IMR-90 (cell line): ENCODE results near the gene CCL27. TPM values are rescaled to one million over a fixed set of nuclear protein-coding genes. Genes with fewer than 3 reads are reported as not detected.

Source experiments
- ATAC-seq: fragments of 200-7000 bp; cut with Tn5 transposase; 2 replicates; pipeline ENCODE4 v1.9.1; 2020; ENCODE audit warnings: low read depth, mild to moderate bottlenecking, moderate library complexity
- BruUV-seq: library from RNA; stranded (reverse); fragments of 400-500 nt; replicated peaks from 2 replicates; lab custom pipeline; 2021; lab: Mats Ljungman, UMichigan
- CTCF ChIA-PET: fragments of 300-600 bp; formaldehyde crosslinking; extraction: SDS; loops from one replicate; lab custom pipeline; 2021; ENCODE audit warnings: antibody characterized with exemption; lab: Yijun Ruan, JAX
- POLR2A ChIA-PET: fragments of 300-600 bp; sonication (Branson Sonifier 250); formaldehyde crosslinking; loops from one replicate; lab custom pipeline; 2022; ENCODE audit warnings: antibody characterized with exemption; ENCODE audit not compliant: unreplicated experiment; lab: Charles Lee
- DNase-seq: peaks from one replicate; pipeline ENCODE4 v3.0.0; 2013
- H2AFZ ChIP-seq: replicated peaks from 2 replicates; pipeline ENCODE3; 2013; ENCODE audit warnings: low read length, mild to moderate bottlenecking; ENCODE audit not compliant: poor library complexity
- H2AK5ac ChIP-seq: 2 replicates; pipeline ENCODE4 v1.6.1; 2013; ENCODE audit warnings: low read depth, low read length, inconsistent platforms
- H2AK9ac ChIP-seq: replicated peaks from 2 replicates; pipeline ENCODE3; 2013; ENCODE audit warnings: mild to moderate bottlenecking, low read depth, low read length, moderate library complexity; ENCODE audit not compliant: poor library complexity
- H2BK120ac ChIP-seq: 2 replicates; pipeline ENCODE4 v1.6.1; 2013; ENCODE audit warnings: low read depth, low read length, inconsistent platforms
- H2BK15ac ChIP-seq: 3 replicates; pipeline ENCODE4 v1.6.1; 2013; ENCODE audit warnings: low read depth, low read length, inconsistent platforms
- H2BK20ac ChIP-seq: 2 replicates; pipeline ENCODE4 v1.6.1; 2013; ENCODE audit warnings: low read depth, mild to moderate bottlenecking, inconsistent platforms, low read length, moderate library complexity
- H2BK5ac ChIP-seq: 2 replicates; pipeline ENCODE4 v1.6.1; 2013; ENCODE audit warnings: mild to moderate bottlenecking, low read depth, low read length, inconsistent platforms; ENCODE audit not compliant: poor library complexity, severe bottlenecking
- H3K14ac ChIP-seq: replicated peaks from 2 replicates; pipeline ENCODE4 v1.6.1; 2013; ENCODE audit warnings: low read depth, low read length, inconsistent platforms
- H3K18ac ChIP-seq: 2 replicates; pipeline ENCODE4 v1.6.1; 2013; ENCODE audit warnings: low read depth, low read length, control low read depth
- H3K23ac ChIP-seq: 2 replicates; pipeline ENCODE4 v1.6.1; 2013; ENCODE audit warnings: low read depth, low read length, inconsistent platforms
- H3K27ac ChIP-seq: 2 replicates; pipeline ENCODE4 v1.5.1; 2013; ENCODE audit warnings: mild to moderate bottlenecking, control low read depth, low read length; ENCODE audit not compliant: insufficient read depth
- H3K27me3 ChIP-seq: 2 replicates; pipeline ENCODE4 v1.6.1; 2013; ENCODE audit warnings: low read length; ENCODE audit not compliant: control insufficient read depth, insufficient read depth
- H3K36me3 ChIP-seq: 2 replicates; pipeline ENCODE4 v1.6.1; 2013; ENCODE audit warnings: low read length, mixed read lengths; ENCODE audit not compliant: control insufficient read depth, insufficient read depth
- H3K4ac ChIP-seq: 2 replicates; pipeline ENCODE4 v1.6.1; 2013; ENCODE audit warnings: low read depth, low read length, inconsistent platforms
- H3K4me1 ChIP-seq: 2 replicates; pipeline ENCODE4 v1.6.1; 2013; ENCODE audit warnings: low read length, mixed read lengths; ENCODE audit not compliant: control insufficient read depth, insufficient read depth
- H3K4me2 ChIP-seq: 2 replicates; pipeline ENCODE4 v1.6.1; 2013; ENCODE audit warnings: low read depth, mild to moderate bottlenecking, control low read depth, low read length, moderate library complexity
- H3K4me3 ChIP-seq: 2 replicates; pipeline ENCODE4 v1.5.1; 2013; ENCODE audit warnings: low read depth, mild to moderate bottlenecking, control low read depth, low read length, moderate library complexity; ENCODE audit not compliant: insufficient read depth
- H3K56ac ChIP-seq: 2 replicates; pipeline ENCODE4 v1.6.1; 2013; ENCODE audit warnings: low read length, inconsistent platforms; ENCODE audit not compliant: insufficient read depth; ENCODE audit errors: extremely low read depth
- H3K79me1 ChIP-seq, 2 experiments: 2 replicates each; pipeline ENCODE4 v1.6.1; 2013; ENCODE audit warnings: low read length in 2 of 2, inconsistent platforms in 1 of 2, low read depth in 1 of 2
- H3K9ac ChIP-seq: 2 replicates; pipeline ENCODE4 v1.6.1; 2013; ENCODE audit warnings: low read depth, low read length, control low read depth
- H3K9me1 ChIP-seq: 2 replicates; pipeline ENCODE4 v1.6.1; 2013; ENCODE audit warnings: low read length, inconsistent platforms; ENCODE audit not compliant: insufficient read depth
- H3K9me3 ChIP-seq: 2 replicates; pipeline ENCODE4 v1.6.1; 2013; ENCODE audit warnings: low read length; ENCODE audit not compliant: control insufficient read depth, insufficient read depth
- H4K20me1 ChIP-seq: 2 replicates; pipeline ENCODE4 v1.6.1; 2013; ENCODE audit warnings: low read length, inconsistent platforms; ENCODE audit not compliant: insufficient read depth
- H4K5ac ChIP-seq: 2 replicates; pipeline ENCODE4 v1.6.1; 2013; ENCODE audit warnings: mild to moderate bottlenecking, low read depth, low read length, control low read depth
- H4K8ac ChIP-seq, 2 experiments: 2 replicates each; pipeline ENCODE4 v1.6.1; 2013; ENCODE audit warnings: low read depth in 2 of 2, low read length in 2 of 2, control low read depth in 1 of 2, inconsistent platforms in 1 of 2
- H4K91ac ChIP-seq: 2 replicates; pipeline ENCODE4 v1.6.1; 2013; ENCODE audit warnings: low read depth, low read length, inconsistent platforms; ENCODE audit not compliant: insufficient read depth
- ELK1 ChIP-seq: fragments of 150-350 bp; IDR thresholded peaks from 2 replicates; pipeline ENCODE4 v1.6.1; 2016; ENCODE audit warnings: low read depth, mild to moderate bottlenecking, low read length, moderate library complexity, borderline replicate concordance
- POLR2A ChIP-seq: IDR thresholded peaks from 2 replicates; pipeline ENCODE4 v1.6.1; 2012; ENCODE audit warnings: mild to moderate bottlenecking, low read depth, low read length
- RCOR1 ChIP-seq: IDR thresholded peaks from 2 replicates; pipeline ENCODE4 v1.6.1; 2012; ENCODE audit warnings: mild to moderate bottlenecking, low read length, improper control_type of control experiment; ENCODE audit not compliant: insufficient replicate concordance
- WGBS, 2 experiments: methylation state at CpG; one replicate each; pipeline versions ENCODE4 v1.1.5 to v1.1.7; 2013; ENCODE audit warnings: missing lambda C conversion rate in 2 of 2; ENCODE audit not compliant: insufficient read length in 1 of 2; ENCODE audit errors: extremely low coverage in 2 of 2; 5-methylcytosine and 5-hydroxymethylcytosine counted together
- dilution Hi-C: fragments of 300-500 bp; cut with HindIII; formaldehyde crosslinking; loops from one replicate; pipeline ENCODE4 v1.14.3; 2018; ENCODE audit warnings: low sequenced_read_pairs; ENCODE audit not compliant: unreplicated experiment
- in situ Hi-C: fragments of 300-500 bp; cut with MboI; formaldehyde crosslinking; loops from 3 replicates; pipeline ENCODE4 v1.14.3; 2019; ENCODE audit warnings: low sequenced_read_pairs, inconsistent platforms, mixed read lengths
- intact Hi-C: fragments of 100-400 bp; cut with micrococcal nuclease; formaldehyde crosslinking; loops from 2 replicates; pipeline ENCODE4 v1.10.0; 2022
- polyA plus RNA-seq, 3 experiments: library from polyadenylated mRNA; depleted of rRNA; stranded (reverse); fragments of >200 nt; gene quantifications; 2 replicates each; pipeline ENCODE4 v1.2.3, GENCODE V29; 2012; ENCODE audit warnings: low replicate concordance in 1 of 3
- total RNA-seq: library from RNA; depleted of rRNA; stranded (reverse); fragments of >200 nt; gene quantifications from 2 replicates; pipeline ENCODE4 v1.2.3, GENCODE V29; 2012

The CCL27 gene
- total and polyA plus RNA-seq, 2 of the 4 experiments (the other 2 are of a cell fraction), result 0.18 to 0.26 TPM

GRCh38 chr9:34625186-34625486 is 37.3 kb downstream of the CCL27 start:
- H2AK9ac ChIP-seq, result no peak overlapping the region
- H4K20me1 ChIP-seq, result no peaks in the 10 kb centered on the region; the same call in 1 of the 2 replicates
- H2BK5ac ChIP-seq, result no peak overlapping the region
- H3K14ac ChIP-seq, result no peak overlapping the region
- H3K4me1 ChIP-seq, result peaks cover 2% of the 10 kb centered on the region; the same call in 1 of the 2 replicates
- CTCF ChIA-PET, result no interaction called here
- H4K91ac ChIP-seq, result no peak overlapping the region
- intact Hi-C loops, result no loop called here
- no peak overlapping the region for H2AK5ac ChIP-seq
- H3K9me1 ChIP-seq, result peaks cover 9% of the 10 kb centered on the region
- H3K36me3 ChIP-seq, result no peaks in the 10 kb centered on the region
- dilution Hi-C loops, result no loop called here
- no peak overlapping the region; the same call in 1 of the 2 replicates for H3K23ac ChIP-seq
- H3K4me2 ChIP-seq, result no peak overlapping the region
- no peak overlapping the region for H2BK20ac ChIP-seq
- H3K56ac ChIP-seq, result no peak overlapping the region
- no peak overlapping the region for H4K8ac ChIP-seq
- POLR2A ChIA-PET, result no interaction called here
- 33% methylated on average over 2 of the region's 3 CpGs; no CpG with 5 or more reads in 1 of the 2 experiments for WGBS, 2 experiments
- H3K4me3 ChIP-seq, result no peak overlapping the region
- TF ChIP-seq ELK1, result no peak
- no peak for TF ChIP-seq RCOR1
- no peak for TF ChIP-seq POLR2A
- peaks cover 73% of the 10 kb centered on the region for H3K27me3 ChIP-seq
- ATAC-seq (no peak), DNase-seq (no peak)
- no peak overlapping the region for H3K4ac ChIP-seq
- in situ Hi-C loops, result no loop called here
- no TSS peak for BruUV-seq
- no peak overlapping the region for H2AFZ ChIP-seq
- no peak overlapping the region for H2BK15ac ChIP-seq
- H3K9ac ChIP-seq, result no peak overlapping the region
- no peak overlapping the region for H4K5ac ChIP-seq
- H3K18ac ChIP-seq, result no peak overlapping the region
- H3K27ac ChIP-seq, result no peak overlapping the region
- peaks cover 0 to under 1% of the 10 kb centered on the region in 2 experiments; a peak in 3 of 4 replicates for H3K79me1 ChIP-seq
- no peak overlapping the region for H2BK120ac ChIP-seq
- no peaks in the 10 kb centered on the region for H3K9me3 ChIP-seq
